ENCODE data around the gene ZNF428. TPM values are rescaled to one million over a fixed set of nuclear protein-coding genes. Genes with fewer than 3 reads are reported as not detected.

ZNF428 gene
- total and polyA plus RNA-seq, 2 of the 4 experiments (the other 2 are of a cell fraction): 9.9 to 32.3 TPM

GRCh38 chr19:43644181-43644580, 24.8 kb upstream of the ZNF428 start:
- Histone ChIP-seq H3K23ac (ENCODE audit: low read depth, low read length) (no peak overlapping the region), H4K5ac (ENCODE audit: low read depth, low read length) (no peak overlapping the region), H3K4me3 (ENCODE audit: insufficient read depth, low read depth, low read length) (no peak overlapping the region), H4K8ac (ENCODE audit: low read depth in 2 of 2, low read length in 2 of 2) (no peak overlapping the region), H3K14ac (replicated peaks; ENCODE audit: low read depth, low read length) (no peak overlapping the region), H2BK15ac (ENCODE audit: low read depth, low read length) (no peak overlapping the region), H2BK5ac (ENCODE audit: low read depth, low read length, poor library complexity, severe bottlenecking) (no peak overlapping the region), H2AK5ac (ENCODE audit: low read depth, low read length) (no peak overlapping the region), H2BK120ac (ENCODE audit: low read depth, low read length) (no peak overlapping the region), H3K4ac (ENCODE audit: low read depth, low read length) (no peak overlapping the region), H2AK9ac (replicated peaks; ENCODE audit: low read depth, low read length, poor library complexity) (peak overlapping the region; percentile 24), H3K18ac (ENCODE audit: low read depth, low read length) (no peak overlapping the region), H3K9me3 (ENCODE audit: control insufficient read depth, insufficient read depth, low read length) (no peaks in the 10 kb centered on the region), H3K36me3 (ENCODE audit: control insufficient read depth, insufficient read depth, low read length) (peaks cover 15% of the 10 kb centered on the region), H3K9ac (ENCODE audit: low read depth, low read length) (no peak overlapping the region), H4K91ac (ENCODE audit: insufficient read depth, low read depth, low read length) (no peak overlapping the region), H3K4me1 (ENCODE audit: control insufficient read depth, insufficient read depth, low read length) (peaks cover 5% of the 10 kb centered on the region), H2BK20ac (ENCODE audit: low read depth, low read length) (no peak overlapping the region), H2AFZ (replicated peaks; ENCODE audit: low read length, poor library complexity) (no peak overlapping the region), H3K4me2 (ENCODE audit: low read depth, low read length) (no peak overlapping the region), H3K27me3 (ENCODE audit: control insufficient read depth, insufficient read depth, low read length) (peaks cover 12% of the 10 kb centered on the region), H3K27ac (ENCODE audit: insufficient read depth, low read length) (no peak overlapping the region), H3K56ac (ENCODE audit: extremely low read depth, insufficient read depth, low read length) (no peak overlapping the region), H4K20me1 (ENCODE audit: insufficient read depth, low read length) (peaks cover 4% of the 10 kb centered on the region; the same call in 1 of the 2 replicates), H3K79me1 (ENCODE audit: low read depth in 1 of 2, low read length in 2 of 2) (peaks cover 2 to 5% of the 10 kb centered on the region in 2 experiments; a peak in 1 of 4 replicates), H3K9me1 (ENCODE audit: insufficient read depth, low read length) (no peaks in the 10 kb centered on the region)
- no TSS peak for BruUV-seq (replicated peaks)
- ATAC-seq (ENCODE audit: low read depth) (no peak), DNase-seq (no peak)
- ChIA-PET CTCF (no interaction called here), POLR2A (ENCODE audit: unreplicated experiment) (no interaction called here)
- in situ Hi-C loops (cut with MboI; ENCODE audit: low sequenced_read_pairs) (no loop called here), intact Hi-C loops (cut with micrococcal nuclease) (no loop called here), dilution Hi-C loops (cut with HindIII; ENCODE audit: low sequenced_read_pairs, unreplicated experiment) (no loop called here)
- 83% methylated on average over 6 of the region's 13 CpGs; no CpG with 5 or more reads in 1 of the 2 experiments for WGBS, 2 experiments (ENCODE audit: extremely low coverage in 2 of 2, insufficient read length in 1 of 2)
- no peak for TF ChIP-seq ELK1 (IDR thresholded peaks at IDR 0.05; ENCODE audit: borderline replicate concordance, low read depth, low read length)
- no peak for TF ChIP-seq MXI1 (IDR thresholded peaks at IDR 0.05; ENCODE audit: borderline replicate concordance, low read depth, low read length)
- no peak for TF ChIP-seq RAD21 (IDR thresholded peaks at IDR 0.05; ENCODE audit: low read length)
- TF ChIP-seq FOS (IDR thresholded peaks at IDR 0.05; ENCODE audit: low read depth, low read length): no peak
- no peak for TF ChIP-seq POLR2A (IDR thresholded peaks at IDR 0.05; ENCODE audit: low read depth, low read length)
- TF ChIP-seq RFX5 (IDR thresholded peaks at IDR 0.05; ENCODE audit: low read depth, low read length): no peak
- TF ChIP-seq CHD1 (IDR thresholded peaks at IDR 0.05; ENCODE audit: low read depth, low read length): no peak
- TF ChIP-seq CEBPB (IDR thresholded peaks at IDR 0.05; ENCODE audit: low read depth, low read length): no peak
- no peak for TF ChIP-seq USF2 (IDR thresholded peaks at IDR 0.05; ENCODE audit: low read depth, low read length)
- no peak for TF ChIP-seq MAFK (IDR thresholded peaks at IDR 0.05; ENCODE audit: low read depth, low read length)
- TF ChIP-seq NFE2L2 (IDR thresholded peaks at IDR 0.05; ENCODE audit: low read depth, low read length): no peak
- no peak for TF ChIP-seq BHLHE40 (IDR thresholded peaks at IDR 0.05; ENCODE audit: low read depth, low read length)
- TF ChIP-seq, protein P1, sequence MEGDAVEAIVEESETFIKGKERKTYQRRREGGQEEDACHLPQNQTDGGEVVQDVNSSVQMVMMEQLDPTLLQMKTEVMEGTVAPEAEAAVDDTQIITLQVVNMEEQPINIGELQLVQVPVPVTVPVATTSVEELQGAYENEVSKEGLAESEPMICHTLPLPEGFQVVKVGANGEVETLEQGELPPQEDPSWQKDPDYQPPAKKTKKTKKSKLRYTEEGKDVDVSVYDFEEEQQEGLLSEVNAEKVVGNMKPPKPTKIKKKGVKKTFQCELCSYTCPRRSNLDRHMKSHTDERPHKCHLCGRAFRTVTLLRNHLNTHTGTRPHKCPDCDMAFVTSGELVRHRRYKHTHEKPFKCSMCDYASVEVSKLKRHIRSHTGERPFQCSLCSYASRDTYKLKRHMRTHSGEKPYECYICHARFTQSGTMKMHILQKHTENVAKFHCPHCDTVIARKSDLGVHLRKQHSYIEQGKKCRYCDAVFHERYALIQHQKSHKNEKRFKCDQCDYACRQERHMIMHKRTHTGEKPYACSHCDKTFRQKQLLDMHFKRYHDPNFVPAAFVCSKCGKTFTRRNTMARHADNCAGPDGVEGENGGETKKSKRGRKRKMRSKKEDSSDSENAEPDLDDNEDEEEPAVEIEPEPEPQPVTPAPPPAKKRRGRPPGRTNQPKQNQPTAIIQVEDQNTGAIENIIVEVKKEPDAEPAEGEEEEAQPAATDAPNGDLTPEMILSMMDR (conservative IDR thresholded peaks at IDR 0.05; ENCODE audit: low read depth, low read length): no peak
- no peak for TF ChIP-seq RCOR1 (IDR thresholded peaks at IDR 0.05; ENCODE audit: insufficient replicate concordance, low read length)
- TF ChIP-seq SMC3 (IDR thresholded peaks at IDR 0.05; ENCODE audit: low read depth, low read length): no peak
- TF ChIP-seq MAZ (IDR thresholded peaks at IDR 0.05; ENCODE audit: borderline replicate concordance, low read depth, low read length): no peak

All from IMR-90 (cell line).